H1 (cell line): ENCODE measurements around the gene ATP11A. TPM values are rescaled to one million over a fixed set of nuclear protein-coding genes. Genes with fewer than 3 reads are reported as not detected.

Source experiments
- CTCF ChIA-PET: fragments of 300-600 bp; sonication (Branson Sonifier 250); formaldehyde crosslinking; loops from one replicate; lab custom pipeline; 2021; ENCODE audit not compliant: partially characterized antibody; lab: Charles Lee
- POLR2A ChIA-PET: fragments of 300-600 bp; sonication (Branson Sonifier 250); formaldehyde crosslinking; loops from one replicate; lab custom pipeline; 2021; ENCODE audit warnings: inconsistent platforms; ENCODE audit not compliant: partially characterized antibody; lab: Charles Lee
- DNase-seq, 2 experiments: peaks; one replicate each; pipeline versions ENCODE4 v3.0.0 to v3.0.0-alpha.2; 2010 to 2022; ENCODE audit warnings: low spot score in 2 of 2, low read depth in 1 of 2, mixed read lengths in 1 of 2
- FAIRE-seq: peaks from 2 replicates; lab custom pipeline; 2011; peaks lifted over from hg19 to GRCh38; lab: Jason Lieb, UNC
- H2AFZ ChIP-seq: 2 replicates; pipeline ENCODE4 v1.8.1; 2012; ENCODE audit warnings: low read length, inconsistent platforms
- H2AK5ac ChIP-seq: 2 replicates; pipeline ENCODE4 v1.6.1; 2013; ENCODE audit warnings: low read depth, low read length
- H2BK120ac ChIP-seq: replicated peaks from 2 replicates; pipeline ENCODE3; 2013; ENCODE audit warnings: low read depth, low read length, inconsistent platforms
- H2BK12ac ChIP-seq: 2 replicates; pipeline ENCODE4 v1.6.1; 2013; ENCODE audit warnings: low read depth, low read length
- H2BK15ac ChIP-seq: 2 replicates; pipeline ENCODE4 v1.6.1; 2013; ENCODE audit warnings: low read length
- H2BK20ac ChIP-seq: 2 replicates; pipeline ENCODE4 v1.6.1; 2013; ENCODE audit warnings: low read length
- H2BK5ac ChIP-seq: 2 replicates; pipeline ENCODE4 v1.6.1; 2013; ENCODE audit warnings: low read depth, low read length
- H3K14ac ChIP-seq: 2 replicates; pipeline ENCODE4 v1.6.1; 2013; ENCODE audit warnings: inconsistent platforms; ENCODE audit not compliant: insufficient read length
- H3K18ac ChIP-seq: 2 replicates; pipeline ENCODE4 v1.6.1; 2013; ENCODE audit warnings: low read length; ENCODE audit errors: extremely low read depth
- H3K23ac ChIP-seq: 2 replicates; pipeline ENCODE4 v1.6.1; 2013; ENCODE audit warnings: inconsistent platforms; ENCODE audit not compliant: insufficient read length
- H3K23me2 ChIP-seq: 2 replicates; pipeline ENCODE4 v1.6.1; 2013; ENCODE audit warnings: low read depth, low read length
- H3K27ac ChIP-seq: 2 replicates; pipeline ENCODE4 v1.6.1; 2011; ENCODE audit warnings: low read depth, low read length, inconsistent platforms
- H3K27me3 ChIP-seq, 4 experiments: replicated peaks in 1 of 4; 1 replicate in 1 of 4; 2 replicates in 3 of 4; pipeline versions ENCODE4 v1.6.1 to v1.8.1; 2011 to 2013; ENCODE audit warnings: low read length in 3 of 4, mild to moderate bottlenecking in 3 of 4, inconsistent platforms in 2 of 4, mixed read lengths in 2 of 4, moderate library complexity in 1 of 4; ENCODE audit not compliant: control insufficient read depth in 3 of 4, insufficient read depth in 3 of 4; ENCODE audit errors: extremely low read depth in 1 of 4
- H3K36me3 ChIP-seq, 4 experiments: 2 replicates each; pipeline versions ENCODE4 v1.6.1 to v1.8.1; 2011 to 2013; ENCODE audit warnings: mild to moderate bottlenecking in 4 of 4, low read length in 3 of 4, moderate library complexity in 2 of 4, control low read depth in 1 of 4, inconsistent platforms in 1 of 4; ENCODE audit not compliant: insufficient read depth in 4 of 4, control insufficient read depth in 2 of 4
- H3K4ac ChIP-seq: replicated peaks from 2 replicates; pipeline ENCODE3; 2013; ENCODE audit warnings: low read length, low read depth, mixed read lengths, inconsistent platforms; ENCODE audit not compliant: insufficient read length
- H3K4me1 ChIP-seq, 4 experiments: replicated peaks in 1 of 4; 1 replicate in 1 of 4; 2 replicates in 3 of 4; pipeline versions ENCODE4 v1.6.1 to v1.8.1; 2011 to 2013; ENCODE audit warnings: low read length in 3 of 4, inconsistent platforms in 2 of 4, mixed read lengths in 1 of 4; ENCODE audit not compliant: insufficient read depth in 4 of 4, control insufficient read depth in 3 of 4
- H3K4me2 ChIP-seq, 2 experiments: 2 replicates each; pipeline versions ENCODE4 v1.6.1 to v1.8.1; 2011 to 2013; ENCODE audit warnings: low read depth in 2 of 2, low read length in 2 of 2, control low read depth in 1 of 2, inconsistent platforms in 1 of 2, mild to moderate bottlenecking in 1 of 2; ENCODE audit not compliant: insufficient read depth in 1 of 2
- H3K4me3 ChIP-seq, 4 experiments: fragments of 200-600, 300-600 bp in 1 of 4; sonication (generic), shearing (Covaris generic), sonication (Bioruptor Twin) in 1 of 4; 2 replicates each; pipeline versions ENCODE4 v1.5.1 to v1.8.1; 2011 to 2016; ENCODE audit warnings: low read length in 4 of 4, low read depth in 3 of 4, control low read depth in 2 of 4, inconsistent platforms in 2 of 4, mild to moderate bottlenecking in 2 of 4, mixed read lengths in 1 of 4, moderate library complexity in 1 of 4; ENCODE audit not compliant: insufficient read depth in 2 of 4; ENCODE audit errors: extremely low read depth in 1 of 4
- H3K56ac ChIP-seq: replicated peaks from 2 replicates; pipeline ENCODE3; 2013; ENCODE audit warnings: low read depth, mild to moderate bottlenecking, mixed read lengths, low read length, inconsistent platforms; ENCODE audit not compliant: insufficient read length
- H3K79me1 ChIP-seq: 2 replicates; pipeline ENCODE4 v1.6.1; 2013; ENCODE audit warnings: low read depth, low read length, control low read depth
- H3K79me2 ChIP-seq, 2 experiments: 2 replicates each; pipeline versions ENCODE4 v1.6.1 to v1.8.1; 2012 to 2013; ENCODE audit warnings: low read length in 2 of 2, mild to moderate bottlenecking in 2 of 2, inconsistent platforms in 1 of 2; ENCODE audit not compliant: insufficient read depth in 2 of 2, control insufficient read depth in 1 of 2
- H3K9ac ChIP-seq, 4 experiments: replicated peaks in 1 of 4; 1 replicate in 1 of 4; 2 replicates in 3 of 4; pipeline versions ENCODE4 v1.6.1 to v1.8.1; 2011 to 2013; ENCODE audit warnings: low read depth in 3 of 4, low read length in 3 of 4, control low read depth in 2 of 4, mild to moderate bottlenecking in 2 of 4, moderate library complexity in 2 of 4, inconsistent platforms in 1 of 4; ENCODE audit errors: extremely low read depth in 1 of 4
- H3K9me3 ChIP-seq, 2 experiments: 2 replicates each; pipeline versions ENCODE4 v1.6.1 to v1.8.1; 2012 to 2013; ENCODE audit warnings: mild to moderate bottlenecking in 2 of 2, moderate library complexity in 2 of 2, control low read depth in 1 of 2, inconsistent platforms in 1 of 2, low read depth in 1 of 2, low read length in 1 of 2, mixed read lengths in 1 of 2; ENCODE audit not compliant: insufficient read depth in 2 of 2
- H4K20me1 ChIP-seq, 2 experiments: replicated peaks in 1 of 2; 2 replicates each; pipeline versions ENCODE3 to v1.8.1; 2011 to 2013; ENCODE audit warnings: inconsistent platforms in 2 of 2, low read length in 2 of 2, mild to moderate bottlenecking in 1 of 2; ENCODE audit not compliant: insufficient read depth in 2 of 2, control insufficient read depth in 1 of 2
- H4K5ac ChIP-seq: 2 replicates; pipeline ENCODE4 v1.6.1; 2013; ENCODE audit warnings: low read length, low read depth, mixed read lengths, inconsistent platforms; ENCODE audit not compliant: insufficient read length
- H4K8ac ChIP-seq: 2 replicates; pipeline ENCODE4 v1.8.0; 2013; ENCODE audit warnings: mild to moderate bottlenecking, moderate library complexity, low read length, inconsistent platforms; ENCODE audit not compliant: insufficient read depth; ENCODE audit errors: extremely low read depth
- H4K91ac ChIP-seq: replicated peaks from 2 replicates; pipeline ENCODE3; 2013; ENCODE audit warnings: low read length, mixed read lengths, inconsistent platforms; ENCODE audit not compliant: insufficient read length
- CHD2 ChIP-seq: IDR thresholded peaks from 2 replicates; pipeline ENCODE4 v1.6.1; 2012; ENCODE audit warnings: low read length, improper control_type of control experiment
- USF2 ChIP-seq: IDR thresholded peaks from 2 replicates; pipeline ENCODE4 v1.6.1; 2011; ENCODE audit warnings: low read length, improper control_type of control experiment
- WGBS, 2 experiments: shearing (Covaris generic) in 1 of 2; methylation state at CpG; one replicate each; pipeline versions ENCODE4 v1.1.6 to v1.1.7; 2013 to 2015; ENCODE audit warnings: low lambda C conversion rate in 2 of 2, mixed read lengths in 2 of 2, inconsistent platforms in 1 of 2, low coverage in 1 of 2, missing lambda C conversion rate in 1 of 2; ENCODE audit not compliant: insufficient replicate concordance in 2 of 2, insufficient coverage in 1 of 2, insufficient read length in 1 of 2; ENCODE audit errors: extremely low coverage in 1 of 2, missing lambda C conversion rate in 1 of 2; 5-methylcytosine and 5-hydroxymethylcytosine counted together
- polyA plus RNA-seq, 7 experiments: library from polyadenylated mRNA; depleted of rRNA in 3 of 7; stranded (reverse) in 5 of 7; unstranded in 2 of 7; fragments of >200 nt in 5 of 7; fragments of 200-250 nt in 2 of 7; gene quantifications; 1 replicate in 5 of 7; 2 replicates in 1 of 7; 4 replicates in 1 of 7; pipeline versions ENCODE4 v1.2.1 to v1.2.3, GENCODE V29; 2011 to 2013; ENCODE audit warnings: missing spikeins in 2 of 7, mixed read lengths in 2 of 7
- total RNA-seq: library from RNA; stranded (reverse); fragmentation: NEBNext Ultra II Directional; extraction: Animal tissue kit (Norgen Biotek cat#: 25700); gene quantifications from 2 replicates; pipeline ENCODE4 v1.2.1, GENCODE V29; 2021

The ATP11A gene
- total and polyA plus RNA-seq, 2 of the 8 experiments (the other 6 are each of a cell fraction or from before 2014, with no cell fraction given): 28.8 to 72.9 TPM

- Histone ChIP-seq H3K36me3 (no peaks in the 10 kb centered on the region), H4K91ac (no peak overlapping the region), H3K9me3 (peaks cover 4 to 10% of the 10 kb centered on the region in 2 experiments), H4K20me1 (peaks cover 2 to 4% of the 10 kb centered on the region in 2 experiments), H2BK5ac (no peak overlapping the region), H3K4me3 (no peak overlapping the region), H2BK12ac (peak overlapping the region; percentile 33; the same call in 1 of the 2 replicates), H3K14ac (no peak overlapping the region), H3K23me2 (no peaks in the 10 kb centered on the region), H3K79me1 (no peaks in the 10 kb centered on the region; the same call in 1 of the 2 replicates), H2BK15ac (no peak overlapping the region), H3K18ac (no peak overlapping the region), H3K4ac (no peak overlapping the region), H4K5ac (no peak overlapping the region), H3K23ac (no peak overlapping the region), H2BK20ac (no peak overlapping the region)
- FAIRE-seq (no peak), DNase-seq (no peak)
- POLR2A ChIA-PET: interaction anchor here (1.9 kb wide), 1 partner anchor 10 kb away, joined by 6 read pairs; no protein-coding TSS in a partner anchor
- 91% methylated on average over 8 of the region's 8 CpGs; no CpG with 5 or more reads in 1 of the 2 experiments for WGBS, 2 experiments
- TF ChIP-seq USF2: no peak
- TF ChIP-seq CHD2: no peak
- TF ChIP-seq, all 59 proteins: peak for 0
- H3K79me2 ChIP-seq: no peaks in the 10 kb centered on the region
- H3K27ac ChIP-seq: no peak overlapping the region
- no peak overlapping the region for H3K56ac ChIP-seq
- H2BK120ac ChIP-seq: no peak overlapping the region
- no peak overlapping the region for H3K4me2 ChIP-seq
- CTCF ChIA-PET: interaction anchor here (1.6 to 3.6 kb wide), 5 partner anchors 9 to 55 kb away, joined by 7 to 24 read pairs (median 8); no protein-coding TSS in a partner anchor
- no peak overlapping the region for H2AK5ac ChIP-seq
- H3K9ac ChIP-seq: no peak overlapping the region
- no peak overlapping the region for H2AFZ ChIP-seq
- H3K4me1 ChIP-seq: peaks cover 0 to 17% (median 8%) of the 10 kb centered on the region in 4 experiments; a peak in 4 of 7 replicates
- no peaks in the 10 kb centered on the region for H3K27me3 ChIP-seq
- H4K8ac ChIP-seq: no peak overlapping the region
Observed at GRCh38 chr13:112929783-112930055, 239.9 kb downstream of the ATP11A start.
